GM12873 (cell line): ENCODE measurements around the gene MCRIP2.

Experiments used
- CTCF ChIP-seq: IDR thresholded peaks from 2 replicates; pipeline ENCODE4 v1.5.1; 2012; ENCODE audit warnings: low read depth, mild to moderate bottlenecking, moderate library complexity, low read length, control low read depth; ENCODE audit not compliant: insufficient read depth; ENCODE audit errors: missing control alignments

Gene MCRIP2

GRCh38 chr16:674968-675883, 33.6 kb downstream of the MCRIP2 start, which contains the start of gene RHBDL1:
Gene RHBDL1 (plus strand): TSS chr16:675671. CDS start chr16:675791, 120 bp downstream.
- TF ChIP-seq CTCF, result no peak

GRCh38 chr16:675884-676564, 34.4 kb downstream of the MCRIP2 start:
- TF ChIP-seq CTCF, result no peak

DNA sequence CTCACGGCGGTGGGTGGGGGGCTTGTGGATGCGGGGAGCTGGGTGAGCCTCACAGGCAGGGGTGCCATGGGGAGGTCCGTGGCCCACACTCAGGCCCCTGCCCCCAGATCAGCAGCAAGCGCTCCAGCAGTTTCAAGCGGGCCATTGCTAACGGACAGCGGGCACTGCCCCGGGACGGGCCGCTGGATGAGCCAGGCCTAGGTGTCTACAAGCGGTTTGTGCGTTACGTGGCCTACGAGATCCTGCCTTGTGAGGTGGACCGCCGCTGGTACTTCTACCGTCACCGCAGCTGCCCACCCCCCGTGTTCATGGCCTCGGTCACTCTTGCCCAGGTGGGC, 34.9 kb downstream of the MCRIP2 start:
- no peak for TF ChIP-seq CTCF

DNA sequence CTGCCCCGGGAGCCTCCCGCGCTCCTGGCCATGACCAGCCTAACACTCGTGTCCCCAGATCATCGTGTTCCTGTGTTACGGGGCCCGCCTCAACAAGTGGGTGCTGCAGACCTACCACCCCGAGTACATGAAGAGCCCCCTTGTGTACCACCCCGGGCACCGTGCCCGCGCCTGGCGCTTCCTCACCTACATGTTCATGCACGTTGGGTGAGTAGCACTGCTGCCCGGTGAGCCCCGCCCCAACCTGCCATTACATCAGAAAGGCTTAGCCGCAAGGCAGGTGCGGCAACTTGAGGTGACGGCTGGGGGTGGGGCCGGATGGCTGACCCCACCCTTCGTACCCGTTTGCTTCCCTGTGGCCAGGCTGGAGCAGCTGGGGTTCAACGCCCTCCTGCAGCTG, 35.3 kb downstream of the MCRIP2 start:
- TF ChIP-seq CTCF, result no peak

GRCh38 chr16:677316-678190, 35.9 kb downstream of the MCRIP2 start:
- no peak for TF ChIP-seq CTCF

- no peak for TF ChIP-seq CTCF
Observed at GRCh38 chr16:678209-678857, 36.7 kb downstream of the MCRIP2 start.
